Trophoblast cell (in vitro differentiated cells and primary cell): ENCODE measurements around the gene CSNK2A1.

Source experiments
- DNase-seq, 2 donors: peaks; one replicate each; pipeline ENCODE4 v3.0.0-alpha.2; 2016
- H2AFZ ChIP-seq: 2 replicates; pipeline ENCODE4 v1.6.1; 2013; ENCODE audit warnings: low read length, moderate library complexity, mild to moderate bottlenecking; ENCODE audit not compliant: insufficient read depth, poor library complexity
- H2AK5ac ChIP-seq: 2 replicates; pipeline ENCODE4 v1.6.1; 2013; ENCODE audit warnings: mild to moderate bottlenecking, low read length
- H2BK120ac ChIP-seq: 2 replicates; pipeline ENCODE4 v1.6.1; 2013; ENCODE audit warnings: low read length, mild to moderate bottlenecking, moderate library complexity; ENCODE audit not compliant: insufficient read depth, poor library complexity
- H2BK12ac ChIP-seq: 2 replicates; pipeline ENCODE4 v1.6.1; 2013; ENCODE audit warnings: mild to moderate bottlenecking, low read length, moderate library complexity
- H2BK5ac ChIP-seq: 2 replicates; pipeline ENCODE4 v1.6.1; 2013; ENCODE audit warnings: low read length, low read depth, moderate library complexity, mild to moderate bottlenecking; ENCODE audit not compliant: poor library complexity
- H3K14ac ChIP-seq: 2 replicates; pipeline ENCODE4 v1.6.1; 2013; ENCODE audit warnings: mild to moderate bottlenecking, low read length
- H3K18ac ChIP-seq: 2 replicates; pipeline ENCODE4 v1.6.1; 2013; ENCODE audit warnings: mild to moderate bottlenecking, low read length
- H3K23ac ChIP-seq: 2 replicates; pipeline ENCODE4 v1.6.1; 2013; ENCODE audit warnings: low read length
- H3K27ac ChIP-seq: 2 replicates; pipeline ENCODE4 v1.5.1; 2013; ENCODE audit warnings: low read depth, mild to moderate bottlenecking, inconsistent platforms, low read length, moderate library complexity
- H3K27me3 ChIP-seq: 2 replicates; pipeline ENCODE4 v1.6.1; 2013; ENCODE audit warnings: inconsistent platforms, mild to moderate bottlenecking, low read length, moderate library complexity; ENCODE audit not compliant: insufficient read depth
- H3K36me3 ChIP-seq, 2 experiments: 1 replicate in 1 of 2; 2 replicates in 1 of 2; pipeline ENCODE4 v1.6.1; 2013; ENCODE audit warnings: low read length in 2 of 2, mild to moderate bottlenecking in 2 of 2, moderate library complexity in 1 of 2; ENCODE audit not compliant: insufficient read depth in 2 of 2, control insufficient read depth in 1 of 2
- H3K4ac ChIP-seq: 2 replicates; pipeline ENCODE4 v1.6.1; 2013; ENCODE audit warnings: low read depth, mild to moderate bottlenecking, low read length, moderate library complexity
- H3K4me1 ChIP-seq, 2 experiments: 1 replicate in 1 of 2; 2 replicates in 1 of 2; pipeline ENCODE4 v1.6.1; 2013; ENCODE audit warnings: low read length in 2 of 2, mild to moderate bottlenecking in 2 of 2, moderate library complexity in 1 of 2; ENCODE audit not compliant: insufficient read depth in 2 of 2, control insufficient read depth in 1 of 2
- H3K4me2 ChIP-seq: 2 replicates; pipeline ENCODE4 v1.6.1; 2013; ENCODE audit warnings: inconsistent platforms, mild to moderate bottlenecking, low read length, moderate library complexity
- H3K4me3 ChIP-seq: 2 replicates; pipeline ENCODE4 v1.5.1; 2013; ENCODE audit warnings: mild to moderate bottlenecking, low read depth, low read length, inconsistent platforms
- H3K79me1 ChIP-seq: one replicate; pipeline ENCODE4 v1.6.1; 2013; ENCODE audit warnings: low read length
- H3K79me2 ChIP-seq: 2 replicates; pipeline ENCODE4 v1.6.1; 2013; ENCODE audit warnings: low read length, mild to moderate bottlenecking; ENCODE audit not compliant: control insufficient read depth, insufficient read depth, poor library complexity
- H3K9ac ChIP-seq: 2 replicates; pipeline ENCODE4 v1.6.1; 2013; ENCODE audit warnings: mild to moderate bottlenecking, low read length
- H3K9me3 ChIP-seq: 2 replicates; pipeline ENCODE4 v1.6.1; 2013; ENCODE audit warnings: low read depth, mild to moderate bottlenecking, control low read depth, inconsistent platforms, low read length; ENCODE audit not compliant: insufficient read depth
- H4K12ac ChIP-seq: 2 replicates; pipeline ENCODE4 v1.6.1; 2013; ENCODE audit warnings: low read depth, mild to moderate bottlenecking, low read length, moderate library complexity
- H4K8ac ChIP-seq: 2 replicates; pipeline ENCODE4 v1.6.1; 2013; ENCODE audit warnings: low read depth, mild to moderate bottlenecking, low read length, moderate library complexity
- H4K91ac ChIP-seq: one replicate; pipeline ENCODE4 v1.6.1; 2013; ENCODE audit warnings: low read depth, mild to moderate bottlenecking, low read length, moderate library complexity
- WGBS: extraction: QIAGEN DNeasy Blood & Tissue Kit; methylation state at CpG from one replicate; pipeline ENCODE4 v1.1.7; 2013; ENCODE audit warnings: missing lambda C conversion rate; ENCODE audit not compliant: insufficient read length, insufficient coverage; ENCODE audit errors: extremely low coverage; 5-methylcytosine and 5-hydroxymethylcytosine counted together

The CSNK2A1 gene

DNA sequence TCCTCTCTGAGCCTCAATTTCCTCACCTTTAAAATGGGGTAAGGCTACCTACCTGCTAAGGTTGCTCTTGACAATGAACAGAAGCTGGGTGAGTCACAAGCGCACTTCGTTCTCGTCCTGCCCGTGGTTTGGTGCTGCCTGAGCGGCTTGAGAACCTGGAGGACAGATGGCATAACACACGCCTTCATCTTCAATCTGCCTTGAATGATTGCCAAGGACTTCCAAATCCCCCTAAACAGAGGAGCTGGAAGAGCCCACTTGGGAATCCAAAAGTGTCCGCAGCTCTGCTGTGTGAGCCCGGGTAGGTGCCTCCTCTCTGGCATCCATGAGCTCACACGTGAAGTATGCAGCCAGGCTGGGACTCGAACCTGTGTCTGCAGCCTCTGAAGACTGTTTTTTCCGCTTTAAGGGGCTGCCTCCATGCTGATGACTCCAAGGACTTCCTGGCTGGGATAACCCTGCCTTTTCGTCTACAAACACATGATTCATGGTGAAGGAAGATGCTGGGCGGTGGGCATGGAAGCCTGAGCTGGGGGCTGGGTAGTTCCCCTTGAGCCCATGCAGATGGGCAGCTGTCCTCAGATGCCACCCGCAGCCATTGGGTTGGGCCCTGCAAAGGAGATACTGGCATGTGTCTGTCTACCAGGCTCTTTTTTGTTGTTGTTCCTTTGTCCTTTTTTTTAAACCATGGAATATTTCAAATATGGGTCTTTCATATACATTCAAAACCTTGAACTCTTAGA, 25.3 kb upstream of the CSNK2A1 start:
- Histone ChIP-seq H3K23ac (no peak overlapping the region), H3K36me3 (no peaks in the 10 kb centered on the region), H3K4me2 (no peak overlapping the region), H3K27me3 (no peaks in the 10 kb centered on the region), H2AK5ac (no peak overlapping the region), H3K9me3 (peaks cover 2% of the 10 kb centered on the region), H3K4ac (no peak overlapping the region), H4K8ac (no peak overlapping the region), H3K27ac (no peak overlapping the region), H2BK120ac (no peak overlapping the region), H4K12ac (no peak overlapping the region), H3K4me1 (peaks cover 12 to 16% of the 10 kb centered on the region in 2 experiments), H3K9ac (no peak overlapping the region), H2BK5ac (no peak overlapping the region), H4K91ac (no peak overlapping the region), H3K79me2 (no peaks in the 10 kb centered on the region), H3K14ac (no peak overlapping the region), H2AFZ (no peak overlapping the region), H3K79me1 (no peaks in the 10 kb centered on the region), H3K4me3 (no peak overlapping the region), H3K18ac (no peak overlapping the region), H2BK12ac (no peak overlapping the region)
- WGBS = no CpG with 5 or more reads among the region's 14 CpGs
- peak in 1 of 2 donors; percentile 4 for DNase-seq

DNA sequence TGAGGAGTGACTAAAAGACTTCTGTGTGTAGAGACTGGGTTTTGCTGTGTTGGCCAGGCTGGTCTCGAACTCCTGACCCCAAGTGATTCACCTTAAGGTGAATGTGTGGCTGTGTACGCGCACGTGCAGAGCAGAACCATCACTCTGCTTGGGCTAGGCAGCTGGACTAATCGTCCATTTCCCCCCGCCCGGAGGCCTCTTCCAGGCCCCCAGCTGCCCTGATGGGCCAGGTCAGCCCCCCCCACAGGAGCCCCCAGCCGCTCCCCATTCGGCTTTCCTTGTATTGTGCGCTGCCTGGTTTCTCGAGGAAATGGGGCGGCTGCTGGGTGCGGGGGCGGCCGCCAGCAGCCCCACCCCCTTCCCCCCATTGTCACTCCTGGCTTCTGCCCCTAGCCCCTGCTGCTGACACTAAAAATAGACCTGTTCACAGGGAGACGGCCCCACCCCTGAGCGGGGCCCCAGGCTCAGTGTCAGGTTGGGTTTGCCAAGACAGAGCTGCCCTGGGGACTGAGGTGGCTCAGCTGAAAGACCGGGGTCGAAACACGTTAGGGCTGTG, 24.6 kb upstream of the CSNK2A1 start:
- Histone ChIP-seq H2AK5ac (no peak overlapping the region), H3K36me3 (no peaks in the 10 kb centered on the region), H3K18ac (no peak overlapping the region), H3K4me1 (peaks cover 7 to 15% of the 10 kb centered on the region in 2 experiments), H2BK12ac (no peak overlapping the region), H3K27me3 (no peaks in the 10 kb centered on the region), H4K91ac (no peak overlapping the region), H4K12ac (no peak overlapping the region), H3K14ac (no peak overlapping the region), H4K8ac (no peak overlapping the region), H3K79me2 (no peaks in the 10 kb centered on the region), H3K23ac (no peak overlapping the region), H2BK5ac (no peak overlapping the region), H3K9ac (no peak overlapping the region), H3K79me1 (no peaks in the 10 kb centered on the region), H3K9me3 (peaks cover 2% of the 10 kb centered on the region), H2BK120ac (no peak overlapping the region), H2AFZ (no peak overlapping the region), H3K4ac (no peak overlapping the region), H3K4me3 (no peak overlapping the region), H3K27ac (no peak overlapping the region), H3K4me2 (no peak overlapping the region)
- no CpG with 5 or more reads among the region's 20 CpGs for WGBS
- DNase-seq = no peak

DNA sequence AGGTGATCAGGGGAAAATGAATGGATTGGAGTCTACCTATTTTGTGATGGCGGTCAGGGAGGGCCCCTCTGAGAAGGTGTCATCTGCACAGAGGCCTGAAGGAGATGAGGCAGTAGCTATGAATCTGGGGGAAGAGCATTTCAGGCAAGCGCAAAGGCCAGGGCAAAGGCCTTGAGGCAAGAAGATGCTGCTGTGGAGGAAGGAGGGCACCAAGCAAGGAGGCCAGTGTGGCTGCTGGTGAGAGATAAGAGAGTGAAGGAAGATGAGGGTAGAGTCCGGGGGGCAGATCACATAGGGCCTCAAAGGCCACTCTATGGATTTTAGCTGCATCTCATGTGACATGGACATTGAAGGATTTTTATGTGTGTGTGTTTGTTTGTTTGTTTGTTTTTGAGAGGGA, 20.6 kb upstream of the CSNK2A1 start:
- no peak overlapping the region for H2AK5ac ChIP-seq
- H3K36me3 ChIP-seq = no peaks in the 10 kb centered on the region
- H4K91ac ChIP-seq = no peak overlapping the region
- no peak overlapping the region for H4K8ac ChIP-seq
- no peak overlapping the region for H3K18ac ChIP-seq
- no peak overlapping the region for H3K27ac ChIP-seq
- no peaks in the 10 kb centered on the region for H3K27me3 ChIP-seq
- no peak overlapping the region for H3K9ac ChIP-seq
- no peak overlapping the region for H4K12ac ChIP-seq
- H2BK5ac ChIP-seq = no peak overlapping the region
- H3K4me1 ChIP-seq = peaks cover 7 to 12% of the 10 kb centered on the region in 2 experiments
- no peak overlapping the region for H3K23ac ChIP-seq
- no peaks in the 10 kb centered on the region for H3K79me1 ChIP-seq
- DNase-seq = no peak
- no peaks in the 10 kb centered on the region for H3K79me2 ChIP-seq
- no peak overlapping the region for H2BK12ac ChIP-seq
- no peak overlapping the region for H3K14ac ChIP-seq
- H2AFZ ChIP-seq = no peak overlapping the region
- no peak overlapping the region for H3K4ac ChIP-seq
- H3K4me2 ChIP-seq = no peak overlapping the region
- H2BK120ac ChIP-seq = no peak overlapping the region
- no peak overlapping the region for H3K4me3 ChIP-seq
- no CpG with 5 or more reads among the region's 3 CpGs for WGBS
- H3K9me3 ChIP-seq = peaks cover 2% of the 10 kb centered on the region

DNA sequence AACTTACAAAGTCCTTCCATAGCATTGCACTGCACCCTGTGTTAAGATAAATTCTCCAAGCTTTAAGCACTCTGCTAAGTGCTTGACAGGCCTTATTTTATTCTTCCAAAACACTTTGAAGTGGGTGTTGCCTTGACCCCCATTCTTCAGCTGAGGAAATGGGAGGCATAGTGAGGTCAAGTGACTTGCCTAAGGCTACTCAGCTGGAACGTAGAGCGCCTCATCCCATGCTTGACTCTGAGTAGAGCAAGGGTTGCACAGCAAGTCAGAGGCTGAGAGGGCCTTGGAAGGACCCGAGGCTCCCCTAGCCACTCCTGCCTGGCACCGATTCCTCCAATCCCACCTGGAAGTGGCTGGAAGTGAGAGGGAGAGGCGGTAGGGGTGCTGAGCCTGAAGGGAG, 19.6 kb upstream of the CSNK2A1 start:
- Histone ChIP-seq H3K9ac (no peak overlapping the region), H3K36me3 (no peaks in the 10 kb centered on the region), H4K91ac (no peak overlapping the region), H3K4me1 (peaks cover 2 to 4% of the 10 kb centered on the region in 2 experiments), H3K27ac (no peak overlapping the region), H2AFZ (no peak overlapping the region), H3K4me3 (no peak overlapping the region), H2AK5ac (no peak overlapping the region), H3K27me3 (no peaks in the 10 kb centered on the region), H4K8ac (no peak overlapping the region), H3K14ac (no peak overlapping the region), H3K23ac (no peak overlapping the region), H3K4me2 (no peak overlapping the region), H3K18ac (no peak overlapping the region), H3K79me1 (no peaks in the 10 kb centered on the region), H2BK12ac (no peak overlapping the region), H3K79me2 (no peaks in the 10 kb centered on the region), H2BK5ac (no peak overlapping the region), H3K9me3 (peaks cover 2% of the 10 kb centered on the region), H3K4ac (no peak overlapping the region), H4K12ac (no peak overlapping the region), H2BK120ac (no peak overlapping the region)
- peak in 1 of 2 donors; percentile 7 for DNase-seq
- no CpG with 5 or more reads among the region's 5 CpGs for WGBS
